WTC11 (cell line): ENCODE results near the gene NFIA.

Experiments used
- AFF4 ChIP-seq: sonication (generic); formaldehyde crosslinking; IDR thresholded peaks from 2 replicates; pipeline ENCODE4 v1.8.1; 2023; ENCODE audit warnings: mild to moderate bottlenecking, missing genetic modification reagents, borderline replicate concordance
- ATF2 ChIP-seq: sonication (generic); formaldehyde crosslinking; IDR thresholded peaks from 2 replicates; pipeline ENCODE4 v1.8.1; 2022; ENCODE audit warnings: low read depth, missing genetic modification reagents, borderline replicate concordance
- ATF3 ChIP-seq: sonication (generic); formaldehyde crosslinking; conservative IDR thresholded peaks from 2 replicates; pipeline ENCODE4 v1.8.1; 2022; ENCODE audit warnings: mild to moderate bottlenecking, missing genetic modification reagents
- CTCF ChIP-seq: fragments of 200-600 bp; IDR thresholded peaks from 2 replicates; pipeline ENCODE4 v1.8.0; 2022; ENCODE audit warnings: antibody characterized with exemption
- E2F1 ChIP-seq: sonication (generic); formaldehyde crosslinking; IDR thresholded peaks from 2 replicates; pipeline ENCODE4 v1.8.0; 2022; ENCODE audit warnings: mild to moderate bottlenecking, missing genetic modification reagents
- E2F5 ChIP-seq: sonication (generic); formaldehyde crosslinking; IDR thresholded peaks from 2 replicates; pipeline ENCODE4 v1.8.1; 2022; ENCODE audit warnings: mild to moderate bottlenecking, moderate library complexity, missing genetic modification reagents
- ESRRA ChIP-seq: sonication (generic); formaldehyde crosslinking; IDR thresholded peaks from 2 replicates; pipeline ENCODE4 v1.8.1; 2022; ENCODE audit warnings: mild to moderate bottlenecking, missing genetic modification reagents, borderline replicate concordance
- GABPB1 ChIP-seq: sonication (generic); formaldehyde crosslinking; IDR thresholded peaks from 2 replicates; pipeline ENCODE4 v1.8.1; 2023; ENCODE audit warnings: mild to moderate bottlenecking, missing genetic modification reagents
- IRF2 ChIP-seq: sonication (generic); formaldehyde crosslinking; IDR thresholded peaks from 2 replicates; pipeline ENCODE4 v1.8.0; 2022; ENCODE audit warnings: low read depth, missing genetic modification reagents, borderline replicate concordance
- MYBL2 ChIP-seq: sonication (generic); formaldehyde crosslinking; IDR thresholded peaks from 2 replicates; pipeline ENCODE4 v1.8.1; 2023; ENCODE audit warnings: mild to moderate bottlenecking, moderate library complexity, missing genetic modification reagents
- NR2C2 ChIP-seq: sonication (generic); formaldehyde crosslinking; IDR thresholded peaks from 2 replicates; pipeline ENCODE4 v1.8.0; 2022; ENCODE audit warnings: mild to moderate bottlenecking, missing genetic modification reagents
- PRRX2 ChIP-seq: fragments of 250-450 bp; sonication (Bioruptor Pico); IDR thresholded peaks from 2 replicates; pipeline ENCODE4 v1.8.0; 2021; ENCODE audit warnings: mild to moderate bottlenecking
- TF ChIP-seq, protein P1 (sequence below): sonication (generic); formaldehyde crosslinking; IDR thresholded peaks from 2 replicates; pipeline ENCODE4 v1.8.0; 2022; ENCODE audit warnings: mild to moderate bottlenecking, missing genetic modification reagents

DNA sequence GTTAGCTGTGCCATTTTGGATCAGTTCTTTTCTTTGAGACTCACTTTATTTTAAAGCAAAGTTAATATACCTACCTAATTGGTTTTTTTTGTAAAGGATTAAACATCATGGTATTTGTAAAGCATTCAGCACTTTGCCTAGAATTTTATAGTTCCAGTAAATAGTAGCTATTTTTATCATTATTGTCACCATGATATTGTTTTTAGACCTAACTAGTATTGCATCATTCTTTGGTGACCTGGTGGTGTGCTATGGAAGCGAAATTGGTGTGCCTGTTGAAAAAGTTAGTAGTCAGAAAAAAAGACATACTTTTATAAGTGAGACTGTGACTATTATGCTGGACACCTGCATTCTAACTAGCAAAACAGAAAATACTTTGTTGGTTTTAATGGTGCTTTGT is 81.0 kb downstream of the NFIA start:
- no peak for TF ChIP-seq CTCF
- TF ChIP-seq MYBL2 (CRISPR knock-in tag) = no peak
- no peak for TF ChIP-seq ESRRA
- TF ChIP-seq GABPB1 (CRISPR knock-in tag) = no peak
- TF ChIP-seq ATF2 (CRISPR knock-in tag) = no peak
- no peak for TF ChIP-seq E2F5 (CRISPR knock-in tag)
- TF ChIP-seq ATF3 (CRISPR knock-in tag) = no peak
- TF ChIP-seq PRRX2 (CRISPR knock-in tag) = no peak
- TF ChIP-seq IRF2 (CRISPR knock-in tag) = no peak
- no peak for TF ChIP-seq NR2C2 (CRISPR knock-in tag)
- TF ChIP-seq, protein P1, sequence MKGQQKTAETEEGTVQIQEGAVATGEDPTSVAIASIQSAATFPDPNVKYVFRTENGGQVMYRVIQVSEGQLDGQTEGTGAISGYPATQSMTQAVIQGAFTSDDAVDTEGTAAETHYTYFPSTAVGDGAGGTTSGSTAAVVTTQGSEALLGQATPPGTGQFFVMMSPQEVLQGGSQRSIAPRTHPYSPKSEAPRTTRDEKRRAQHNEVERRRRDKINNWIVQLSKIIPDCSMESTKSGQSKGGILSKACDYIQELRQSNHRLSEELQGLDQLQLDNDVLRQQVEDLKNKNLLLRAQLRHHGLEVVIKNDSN = no peak
- TF ChIP-seq AFF4 (CRISPR knock-in tag) = no peak
- no peak for TF ChIP-seq E2F1 (CRISPR knock-in tag)
